Myocyte (in vitro differentiated cells): Measurements from ENCODE around the gene IPO13. TPM values are rescaled to one million over a fixed set of nuclear protein-coding genes. Genes with fewer than 3 reads are reported as not detected.

Experiments
- DNase-seq: peaks from one replicate; pipeline ENCODE4 v3.0.0-alpha.2; 2012; ENCODE audit warnings: low read depth
- polyA plus RNA-seq: library from polyadenylated mRNA; unstranded; fragments of >200 nt; gene quantifications from one replicate; pipeline ENCODE4 v1.2.1, GENCODE V29; 2012; ENCODE audit warnings: missing spikeins
- total RNA-seq: library from RNA; depleted of rRNA; stranded (reverse); fragments of >200 nt; gene quantifications from 2 replicates; pipeline ENCODE4 v1.2.3, GENCODE V29; 2014

Gene IPO13, protein sequence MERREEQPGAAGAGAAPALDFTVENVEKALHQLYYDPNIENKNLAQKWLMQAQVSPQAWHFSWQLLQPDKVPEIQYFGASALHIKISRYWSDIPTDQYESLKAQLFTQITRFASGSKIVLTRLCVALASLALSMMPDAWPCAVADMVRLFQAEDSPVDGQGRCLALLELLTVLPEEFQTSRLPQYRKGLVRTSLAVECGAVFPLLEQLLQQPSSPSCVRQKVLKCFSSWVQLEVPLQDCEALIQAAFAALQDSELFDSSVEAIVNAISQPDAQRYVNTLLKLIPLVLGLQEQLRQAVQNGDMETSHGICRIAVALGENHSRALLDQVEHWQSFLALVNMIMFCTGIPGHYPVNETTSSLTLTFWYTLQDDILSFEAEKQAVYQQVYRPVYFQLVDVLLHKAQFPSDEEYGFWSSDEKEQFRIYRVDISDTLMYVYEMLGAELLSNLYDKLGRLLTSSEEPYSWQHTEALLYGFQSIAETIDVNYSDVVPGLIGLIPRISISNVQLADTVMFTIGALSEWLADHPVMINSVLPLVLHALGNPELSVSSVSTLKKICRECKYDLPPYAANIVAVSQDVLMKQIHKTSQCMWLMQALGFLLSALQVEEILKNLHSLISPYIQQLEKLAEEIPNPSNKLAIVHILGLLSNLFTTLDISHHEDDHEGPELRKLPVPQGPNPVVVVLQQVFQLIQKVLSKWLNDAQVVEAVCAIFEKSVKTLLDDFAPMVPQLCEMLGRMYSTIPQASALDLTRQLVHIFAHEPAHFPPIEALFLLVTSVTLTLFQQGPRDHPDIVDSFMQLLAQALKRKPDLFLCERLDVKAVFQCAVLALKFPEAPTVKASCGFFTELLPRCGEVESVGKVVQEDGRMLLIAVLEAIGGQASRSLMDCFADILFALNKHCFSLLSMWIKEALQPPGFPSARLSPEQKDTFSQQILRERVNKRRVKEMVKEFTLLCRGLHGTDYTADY
- total RNA-seq = 53.6 and 55.5 TPM in 2 replicates
- polyA plus RNA-seq = 44.4 TPM

DNA sequence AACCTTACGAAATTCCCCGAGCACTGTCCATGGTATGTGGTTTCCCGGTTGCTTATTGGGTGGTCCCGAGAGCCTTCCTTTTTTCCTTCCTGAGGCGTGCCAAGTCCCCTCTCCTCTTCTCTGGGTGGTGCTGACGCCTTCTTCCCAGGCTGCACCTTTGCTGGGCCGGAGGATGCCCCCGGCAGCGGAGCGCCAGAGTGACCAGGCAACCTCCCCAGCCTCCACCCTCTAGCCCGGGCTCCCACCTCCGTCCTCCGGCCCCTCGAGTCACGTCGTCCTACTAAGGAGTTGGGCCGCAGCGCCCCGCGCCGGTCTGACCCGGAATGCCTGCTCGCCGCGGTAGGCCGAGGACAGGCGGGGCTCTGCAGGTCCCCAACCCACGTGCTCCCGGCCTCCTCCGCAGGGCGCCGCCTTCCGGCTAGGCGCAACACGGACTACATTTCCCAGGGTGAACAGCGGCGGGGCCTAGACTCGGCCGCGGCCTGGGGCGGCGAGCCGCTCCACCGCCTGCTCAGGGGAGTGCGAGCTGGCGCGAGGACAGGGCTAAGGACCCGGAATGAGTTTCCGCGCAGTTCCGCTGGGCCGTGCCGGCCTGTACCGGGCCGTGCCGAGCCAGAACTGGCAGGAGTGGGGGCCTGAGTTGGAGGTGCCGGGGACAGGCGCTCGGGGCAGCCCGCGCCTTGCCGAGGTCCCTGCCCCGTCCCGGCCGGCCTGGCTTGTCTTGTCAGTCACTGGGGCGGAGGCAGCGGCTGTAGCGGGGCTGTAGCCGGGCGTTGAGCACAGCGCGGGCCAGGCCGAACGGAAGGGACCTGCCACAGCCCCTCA lies at the start of gene IPO13:
Gene IPO13 (plus strand): TSS at position 715 of the 825 bp plus-strand sequence. CDS start 651 bp downstream, outside the sequence.
- DNase-seq = peak; percentile 95

DNA sequence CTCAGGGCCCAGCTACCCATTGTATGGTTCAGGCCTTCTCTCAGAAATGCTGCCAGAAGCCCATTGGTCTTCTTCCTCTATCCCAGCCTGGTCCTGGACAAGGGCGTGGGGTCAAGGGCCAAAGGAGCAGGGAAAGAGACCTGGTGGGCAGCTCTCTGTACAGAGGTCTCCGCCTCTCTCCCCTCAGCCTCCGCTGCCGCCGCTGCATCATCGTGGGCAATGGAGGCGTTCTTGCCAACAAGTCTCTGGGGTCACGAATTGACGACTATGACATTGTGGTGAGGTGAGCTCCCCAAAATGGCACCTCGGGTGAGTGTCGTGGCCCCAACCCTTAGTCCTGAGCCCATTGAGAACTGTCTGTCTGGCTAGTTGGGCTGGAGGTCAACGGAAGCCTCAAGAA lies 47.8 kb upstream of the IPO13 start:
- no peak for DNase-seq

DNA sequence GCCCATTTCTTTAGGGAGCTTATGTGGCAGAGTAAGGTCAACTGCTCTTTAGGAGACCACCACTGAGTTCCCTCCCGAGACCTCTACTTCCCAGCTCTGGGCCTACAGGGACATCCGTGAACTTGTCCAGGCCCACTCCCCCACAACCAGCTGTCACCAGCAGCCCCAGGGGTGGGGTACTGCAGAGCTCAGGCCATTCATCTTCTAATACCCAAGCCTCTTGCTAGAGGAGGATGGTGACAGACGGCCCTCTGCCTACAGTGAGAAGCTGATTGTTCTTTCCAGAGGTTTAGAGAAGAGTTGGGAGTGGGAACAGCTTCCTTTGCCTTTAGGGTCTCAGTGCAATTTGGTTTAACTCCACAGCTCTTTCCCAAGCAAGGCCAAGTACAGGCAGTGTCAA lies 46.4 kb upstream of the IPO13 start:
- DNase-seq = no peak

DNA sequence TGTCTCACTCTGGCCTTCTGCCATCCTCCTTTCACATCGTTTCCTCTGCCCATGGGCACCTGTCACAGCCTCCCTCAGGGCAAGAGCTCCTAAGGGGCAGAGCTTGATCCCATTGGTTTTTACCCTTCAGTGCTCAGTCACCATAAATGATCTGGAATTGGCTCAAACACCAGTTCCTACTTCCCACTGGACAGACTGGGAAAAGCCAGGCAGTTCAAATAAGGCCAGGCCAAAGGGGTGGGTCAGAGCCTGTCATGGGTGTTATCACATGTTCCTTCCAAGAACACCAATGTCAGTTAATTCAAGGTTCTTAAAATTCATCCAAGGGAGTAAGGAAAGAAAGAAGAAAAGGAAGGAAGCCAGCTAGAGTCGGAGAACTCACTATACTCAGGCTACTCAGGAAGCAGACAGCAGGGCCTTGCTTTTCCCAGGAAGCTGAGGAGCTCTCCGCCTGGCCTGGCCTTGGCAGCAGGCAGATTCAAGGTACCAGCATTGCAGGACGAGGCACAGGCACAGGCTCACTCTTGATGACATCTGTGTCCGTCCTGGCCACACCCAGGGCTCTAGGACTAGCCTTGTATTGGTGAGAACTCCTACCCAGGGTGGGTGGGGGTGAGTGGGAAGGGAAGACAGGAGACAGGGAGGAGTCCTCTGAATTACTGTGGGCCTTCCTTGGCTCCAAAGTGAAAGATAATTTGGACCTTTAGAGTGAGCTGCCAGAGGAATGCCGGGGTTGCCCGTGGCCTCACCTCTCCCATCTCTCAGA lies 45.4 kb upstream of the IPO13 start:
- no peak for DNase-seq

DNA sequence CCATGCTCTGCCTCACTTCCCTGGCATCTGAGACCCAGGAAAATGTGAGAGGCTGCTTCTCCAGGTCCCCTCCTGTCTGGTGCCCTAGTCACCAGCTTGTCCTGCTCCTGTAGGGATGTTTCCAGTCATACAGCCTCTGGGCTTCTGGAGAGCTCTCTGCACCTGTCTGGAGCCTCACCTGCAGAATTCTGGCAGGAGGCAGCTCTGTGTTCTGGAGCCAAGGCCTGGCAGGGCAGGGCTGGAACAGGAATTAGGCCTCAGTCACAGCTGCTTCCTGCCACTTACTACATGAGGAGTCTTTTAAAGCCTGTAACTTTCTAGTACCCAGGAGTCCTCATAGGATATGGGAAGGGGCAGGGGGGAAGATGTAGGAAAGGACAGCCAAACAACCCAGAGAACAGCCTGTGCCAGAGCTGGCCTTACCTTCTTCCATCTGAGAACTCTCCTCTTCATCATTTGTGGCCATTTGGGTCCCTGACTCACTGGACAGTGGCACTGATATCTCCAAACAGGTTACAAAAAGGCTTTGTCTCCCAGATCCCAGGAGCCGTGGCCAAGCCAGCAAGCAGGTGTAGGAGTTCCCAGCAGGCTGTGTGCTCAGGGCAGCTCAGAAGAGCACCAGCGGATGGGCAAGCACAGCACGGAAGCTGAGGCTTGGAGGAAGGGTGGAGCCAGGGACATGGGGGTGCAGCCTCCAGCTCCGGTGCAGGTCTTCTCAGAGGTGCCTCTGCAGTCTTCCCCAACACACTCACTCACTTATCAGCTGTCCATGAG lies 44.5 kb upstream of the IPO13 start:
- peak; percentile 33 for DNase-seq

DNA sequence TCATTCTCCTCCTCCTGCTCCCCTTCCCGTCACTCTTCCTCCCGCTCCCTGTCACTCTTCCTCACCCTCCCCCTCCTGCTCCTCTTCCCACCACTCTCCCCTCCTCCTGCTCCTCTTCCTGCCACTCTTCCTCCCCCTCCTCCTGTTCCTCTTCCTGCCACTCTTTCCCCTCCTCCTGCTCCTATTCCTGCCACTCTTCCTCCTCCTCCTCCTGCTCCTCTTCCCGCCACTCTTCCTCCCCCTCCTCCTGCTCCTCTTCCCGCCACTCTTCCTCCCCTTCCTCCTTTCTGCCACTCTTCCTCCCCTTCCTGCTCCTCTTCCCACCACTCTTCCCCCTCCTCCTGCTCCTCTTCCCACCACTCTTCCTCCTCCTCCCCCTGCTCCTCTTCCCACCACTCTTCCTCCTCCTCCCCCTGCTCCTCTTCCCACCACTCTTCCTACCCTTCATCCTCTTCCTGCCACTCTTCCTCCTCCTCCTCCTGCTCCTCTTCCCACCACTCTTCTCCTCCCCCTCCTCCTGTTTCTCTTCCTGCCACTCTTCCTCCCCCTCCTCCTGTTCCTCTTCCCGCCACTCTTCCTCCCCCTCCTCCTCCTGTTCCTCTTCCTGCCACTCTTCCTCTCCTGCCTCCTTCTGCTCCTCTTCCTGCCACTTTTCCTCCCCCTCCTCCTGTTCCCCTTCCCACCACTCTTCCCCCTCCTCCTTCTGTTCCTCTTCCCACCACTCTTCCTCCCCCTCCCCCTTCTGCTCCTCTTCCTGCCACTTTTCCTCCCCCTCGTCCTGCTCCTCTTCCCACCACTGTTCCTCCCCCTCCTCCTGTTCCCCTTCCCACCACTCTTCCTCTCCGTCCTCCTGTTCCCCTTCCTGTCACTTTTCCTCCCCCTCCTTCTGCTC lies 41.8 kb upstream of the IPO13 start:
- no peak for DNase-seq

DNA sequence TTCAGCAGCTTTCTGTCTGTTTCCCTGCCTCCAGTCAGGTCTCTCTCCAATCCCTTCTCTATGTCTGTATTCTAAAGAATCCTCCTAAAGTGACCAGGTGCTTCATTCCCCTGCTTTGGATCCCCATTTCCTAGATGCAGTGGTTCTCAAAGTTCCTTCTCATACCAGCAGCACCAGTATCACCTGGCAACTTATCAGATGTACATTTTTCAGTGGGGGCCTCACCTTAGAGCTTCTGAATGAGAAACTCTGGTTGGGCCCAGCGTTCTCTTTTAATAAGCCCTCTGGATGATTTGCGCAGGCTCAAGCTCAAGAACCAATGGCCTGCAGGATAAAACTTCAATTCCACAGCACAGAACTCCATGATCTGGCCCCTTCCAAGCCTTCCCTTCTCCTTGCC lies 38.5 kb upstream of the IPO13 start:
- DNase-seq = no peak

DNA sequence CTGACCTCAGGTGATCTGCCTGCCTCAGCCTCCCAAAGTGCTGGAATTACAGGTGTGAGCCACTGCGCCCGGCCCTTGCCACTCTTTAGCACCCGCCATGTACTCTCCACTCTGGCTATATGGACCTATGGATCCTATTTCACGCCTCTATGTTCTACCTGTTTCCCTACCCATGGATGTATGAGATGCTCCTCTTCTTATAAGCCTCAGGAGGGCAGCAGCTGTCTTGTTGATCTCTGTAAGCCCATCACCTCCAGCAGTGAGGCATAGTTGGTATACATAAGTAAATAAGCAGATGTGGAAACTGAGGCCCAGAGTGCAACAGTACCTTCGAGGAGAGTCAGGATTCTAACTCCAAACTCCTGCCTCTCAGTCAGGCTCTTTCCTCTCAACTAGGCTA lies 37.9 kb upstream of the IPO13 start:
- no peak for DNase-seq

DNA sequence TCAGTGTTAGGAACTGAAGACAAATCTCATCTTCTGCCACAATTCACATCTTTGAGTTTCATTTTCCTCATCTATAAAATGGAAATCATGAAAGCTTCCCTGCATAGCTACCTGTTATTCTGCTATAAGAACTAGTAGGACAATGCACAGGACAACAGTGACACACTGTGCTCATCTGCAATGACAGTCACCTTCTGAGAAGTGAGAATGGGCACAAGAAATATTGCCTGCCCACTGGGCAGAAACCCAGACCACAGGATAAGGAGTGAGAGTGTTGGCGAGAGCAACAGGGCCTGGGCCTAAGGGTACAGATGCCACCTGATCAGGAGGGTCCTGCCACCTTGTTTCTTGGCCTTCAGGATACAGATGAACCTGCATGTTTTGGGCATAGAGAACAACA lies 36.4 kb upstream of the IPO13 start:
- DNase-seq = no peak

DNA sequence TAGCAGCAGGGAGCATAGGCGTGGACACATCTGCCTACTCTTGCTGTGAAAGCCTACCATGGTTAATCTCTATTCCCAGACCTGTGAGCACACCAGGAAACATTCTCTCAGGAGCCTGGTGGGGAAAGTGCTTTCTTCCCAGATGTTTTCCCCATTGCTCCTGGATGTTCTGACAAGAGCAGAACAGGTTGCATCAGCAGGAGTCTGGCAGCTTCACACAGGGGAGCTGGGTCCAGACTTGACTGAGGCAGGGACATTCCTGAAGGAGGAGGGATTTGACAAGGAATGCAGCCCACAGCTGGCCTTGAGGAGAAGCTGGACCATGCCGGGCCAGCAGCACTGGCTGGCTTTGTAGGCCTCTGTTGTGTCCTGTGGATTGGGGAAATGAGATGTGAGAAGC lies 34.1 kb upstream of the IPO13 start:
- peak; percentile 30 for DNase-seq

DNA sequence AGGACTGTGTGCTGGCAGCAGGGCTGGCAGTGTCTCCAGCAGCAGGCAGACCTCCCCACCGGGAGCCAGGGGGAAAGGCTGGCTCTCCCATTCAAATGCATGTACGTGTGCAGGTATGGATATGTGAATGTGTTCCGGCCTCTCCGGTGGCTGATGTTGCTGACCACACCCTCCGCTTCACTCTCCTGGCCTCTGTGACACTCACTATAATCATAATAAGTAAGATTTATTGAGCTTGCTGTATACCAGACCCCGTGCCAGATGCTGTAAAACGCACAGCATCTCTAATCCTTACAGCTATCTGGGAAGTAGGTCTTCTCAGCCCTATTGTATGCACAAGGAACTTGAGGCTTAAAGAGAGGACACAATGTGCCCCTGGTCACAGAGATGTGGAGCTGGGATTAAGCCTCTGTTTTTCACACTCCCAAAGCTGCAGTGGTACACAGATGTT lies 33.7 kb upstream of the IPO13 start:
- no peak for DNase-seq

DNA sequence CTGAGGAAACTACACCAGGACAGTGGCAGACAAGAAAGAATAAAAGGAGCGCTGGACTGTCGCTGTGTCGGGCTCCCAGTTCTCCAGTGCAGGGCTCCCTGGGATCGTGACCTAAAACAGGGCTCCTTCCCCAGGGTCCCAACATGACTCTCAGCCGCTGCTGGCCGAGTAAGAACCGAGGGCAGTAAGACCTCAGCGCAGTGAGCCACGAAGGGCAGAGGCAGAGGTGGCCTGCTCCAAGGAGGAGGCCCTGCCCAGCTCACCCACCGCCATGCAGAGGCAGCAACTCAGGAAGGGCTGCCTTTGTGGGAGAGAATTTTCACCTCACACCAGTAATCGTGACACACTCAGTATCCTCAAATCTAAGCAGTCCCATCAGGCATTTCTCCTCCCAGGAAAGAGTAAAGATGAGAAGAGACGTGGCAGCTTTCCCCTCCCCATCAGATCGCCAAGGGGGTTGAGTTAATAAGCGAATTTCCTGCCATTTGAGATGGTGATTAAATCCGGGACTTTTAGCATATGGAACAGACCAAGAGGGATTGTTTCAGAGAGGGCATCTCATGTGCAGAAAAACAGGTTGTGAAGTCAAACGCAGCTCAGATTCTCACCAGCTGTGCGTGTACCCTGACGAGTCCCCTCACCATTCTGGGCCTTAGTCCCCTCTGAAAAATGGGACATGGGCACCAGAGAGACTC lies 32.9 kb upstream of the IPO13 start:
- DNase-seq = no peak

DNA sequence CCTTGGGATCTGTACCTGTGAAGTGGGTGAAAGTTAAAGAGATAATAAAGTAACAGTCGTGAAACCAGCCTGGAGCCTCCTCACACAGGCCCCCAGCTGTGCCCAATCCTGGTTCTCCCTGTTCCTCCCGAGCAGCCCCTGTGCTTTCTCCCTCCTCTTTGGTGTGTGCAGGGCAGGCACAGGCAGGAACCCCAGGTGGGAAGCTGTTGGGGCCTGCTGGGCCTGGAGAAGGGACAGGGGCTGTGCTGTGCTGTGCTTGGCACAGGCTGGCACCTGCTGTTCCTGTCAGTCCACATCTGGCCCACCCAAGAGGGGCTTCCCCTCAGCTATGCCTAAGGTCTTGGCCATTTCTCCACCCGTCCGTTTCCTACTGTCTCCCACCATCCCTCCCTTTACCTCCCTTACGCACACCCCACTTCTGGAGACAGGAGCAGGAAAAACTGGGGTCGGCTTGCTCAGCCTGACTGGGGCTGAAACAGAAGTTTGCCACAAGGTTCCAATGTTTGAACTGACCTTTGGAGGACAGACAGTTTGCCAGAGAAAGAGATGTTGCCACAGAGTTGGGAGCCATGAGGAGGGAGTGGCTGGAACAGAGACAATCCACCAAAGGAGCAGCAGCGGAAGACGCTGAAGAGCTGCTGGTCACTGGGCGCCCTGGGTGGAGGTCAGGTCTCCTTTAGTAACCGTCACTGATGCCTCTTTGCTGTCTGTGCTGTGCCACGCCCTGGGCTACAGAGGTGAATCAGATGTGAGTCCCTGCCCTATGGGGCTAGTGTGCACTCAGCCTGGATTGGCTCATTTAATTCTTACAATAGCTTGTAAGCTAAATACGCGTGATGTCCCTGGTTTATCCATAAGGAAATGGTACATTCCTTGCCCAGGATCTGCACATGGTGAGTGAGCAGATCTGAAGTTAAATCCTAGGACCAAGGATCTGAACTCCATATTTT lies 31.9 kb upstream of the IPO13 start:
- DNase-seq = no peak

DNA sequence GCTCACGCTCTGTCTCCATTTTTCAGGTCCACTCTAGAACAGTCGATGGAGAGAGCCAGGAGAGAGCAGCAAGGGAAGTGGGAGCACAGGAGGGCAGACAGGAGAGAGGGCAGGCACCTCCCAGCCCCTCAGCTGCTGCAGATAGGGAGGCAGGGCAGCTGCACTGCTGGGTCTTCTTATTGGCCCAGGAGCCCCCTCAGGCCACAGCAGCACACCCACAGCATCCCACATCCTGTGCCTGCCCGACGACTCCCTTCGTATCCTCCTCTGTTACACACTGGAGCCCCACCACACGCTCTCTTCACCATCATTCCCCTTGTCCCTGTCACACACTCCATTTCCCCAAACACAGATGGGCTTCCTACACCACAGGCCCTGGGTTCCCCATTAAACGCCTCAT lies 26.8 kb upstream of the IPO13 start:
- no peak for DNase-seq

DNA sequence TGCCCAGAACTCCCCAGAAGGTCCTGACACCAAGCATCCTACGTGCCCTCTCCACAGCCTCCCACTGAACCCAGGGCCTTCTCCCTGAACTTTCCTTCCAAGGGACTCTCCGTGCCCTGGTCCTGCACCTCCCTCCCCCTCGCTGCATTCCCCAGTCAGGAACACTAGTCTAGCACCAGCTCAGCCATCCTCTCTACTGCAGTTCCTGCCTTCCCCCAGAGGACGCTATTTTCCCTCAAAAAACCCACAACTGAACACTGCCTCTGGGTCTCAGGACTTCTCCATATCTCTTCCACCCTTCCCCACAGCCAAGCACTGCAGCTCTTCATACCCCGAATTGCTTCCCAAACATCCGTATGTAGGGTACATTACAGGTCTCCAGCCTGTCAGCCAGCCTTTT lies 25.7 kb upstream of the IPO13 start:
- no peak for DNase-seq

DNA sequence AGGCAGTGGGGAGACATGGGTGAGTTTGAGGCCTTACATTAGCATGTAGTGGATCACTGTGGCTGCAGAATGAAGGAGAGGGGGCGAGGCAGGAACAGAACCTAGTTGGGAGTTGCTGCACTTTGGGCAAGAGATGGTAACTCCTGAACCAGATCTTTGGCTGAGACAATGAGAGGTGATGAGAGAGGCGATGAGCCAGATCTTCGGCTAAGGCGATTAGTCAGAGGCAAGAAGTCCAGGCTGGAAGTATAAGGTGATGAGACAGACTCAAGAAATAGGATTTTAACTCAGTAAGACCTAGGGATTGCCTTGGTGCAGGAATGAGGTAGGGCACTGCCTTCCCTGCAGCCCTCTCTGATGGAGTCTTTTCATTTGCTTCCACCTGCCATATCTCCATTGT lies 22.2 kb upstream of the IPO13 start:
- no peak for DNase-seq

DNA sequence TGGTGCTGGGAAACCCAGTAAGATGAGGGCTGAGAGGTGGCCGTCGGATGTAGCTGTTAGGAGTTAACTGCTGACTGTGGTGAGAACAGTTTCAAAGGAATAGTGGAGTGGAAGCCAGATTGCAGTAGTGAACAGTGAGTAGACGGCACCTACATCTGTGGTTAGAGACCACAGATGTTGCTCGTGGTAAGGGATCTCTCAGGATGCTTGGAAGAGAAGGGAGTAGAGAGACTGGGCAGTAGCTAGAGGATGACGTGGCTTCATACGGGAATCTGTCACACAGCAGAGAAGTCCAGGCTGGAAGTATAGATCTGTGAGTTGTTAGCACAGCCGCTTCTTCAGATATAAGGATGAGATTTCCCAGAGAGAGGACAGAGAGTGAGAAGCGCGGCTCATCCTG lies 20.9 kb upstream of the IPO13 start:
- no peak for DNase-seq
